HG03342 (cell line): Measurements from ENCODE around the gene TMEM131L.

Experiments
- ATAC-seq: cut with Tn5 transposase; IDR thresholded peaks from one replicate; pipeline ENCODE4 v1.9.1; 2021; ENCODE audit warnings: mild to moderate bottlenecking, moderate library complexity; ENCODE audit not compliant: unreplicated experiment

The TMEM131L gene

GRCh38 chr4:153520801-153521329 is 54.7 kb downstream of the TMEM131L start:
- ATAC-seq: peak; percentile 29

DNA sequence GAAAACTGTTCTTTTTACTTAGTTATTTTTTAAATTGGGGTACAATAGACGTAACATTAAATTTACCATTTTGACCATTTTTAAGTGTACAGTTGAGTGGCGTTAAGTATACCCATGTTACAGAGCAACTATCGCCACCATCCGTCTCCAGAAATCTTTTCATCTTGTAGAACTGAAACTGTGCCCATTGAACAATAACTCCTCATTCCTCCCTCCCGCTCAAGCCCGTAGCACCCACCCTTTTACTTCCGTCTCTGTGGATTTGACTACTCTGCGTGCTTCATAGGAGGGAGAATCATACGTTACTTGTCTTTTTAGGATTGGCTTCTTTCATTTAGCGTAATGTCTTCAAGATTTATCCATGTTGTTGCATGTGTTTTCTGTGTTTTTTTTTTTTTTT is 55.3 kb downstream of the TMEM131L start:
- ATAC-seq: peak; percentile 20

GRCh38 chr4:153521999-153522801 is 56.0 kb downstream of the TMEM131L start:
- ATAC-seq: peak; percentile 26

GRCh38 chr4:153522802-153523094 is 56.6 kb downstream of the TMEM131L start:
- ATAC-seq: peak; percentile 38

DNA sequence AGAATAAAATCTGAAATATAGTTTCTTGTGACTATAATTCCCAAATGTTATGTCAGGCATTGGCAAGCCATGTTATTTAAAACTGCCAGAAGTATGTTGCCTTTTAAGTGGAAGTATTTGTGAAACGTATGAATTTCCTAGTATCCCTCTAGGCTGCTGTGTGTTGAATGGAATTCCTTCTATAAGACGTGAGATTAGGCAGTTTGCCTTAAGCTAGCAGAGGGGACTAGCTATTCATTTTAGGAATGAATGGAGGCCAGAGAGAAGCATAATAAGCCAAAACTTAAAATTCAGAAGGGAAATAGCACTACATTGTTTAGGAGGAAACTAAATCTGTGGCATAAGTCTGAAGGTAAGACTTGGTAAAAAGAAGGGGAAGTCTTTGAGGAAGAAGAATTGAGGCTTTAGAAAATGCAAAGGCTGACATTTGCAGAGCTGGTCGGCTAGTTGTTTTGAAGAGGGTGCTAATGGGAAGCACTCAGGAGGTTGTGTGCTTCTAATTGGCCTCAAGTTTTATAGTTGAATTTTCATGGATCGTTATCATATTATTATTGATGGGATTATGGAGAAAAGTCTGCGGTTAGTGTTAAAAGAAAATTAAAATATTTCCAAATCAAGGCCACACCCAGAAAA is 57.1 kb downstream of the TMEM131L start:
- no peak for ATAC-seq

DNA sequence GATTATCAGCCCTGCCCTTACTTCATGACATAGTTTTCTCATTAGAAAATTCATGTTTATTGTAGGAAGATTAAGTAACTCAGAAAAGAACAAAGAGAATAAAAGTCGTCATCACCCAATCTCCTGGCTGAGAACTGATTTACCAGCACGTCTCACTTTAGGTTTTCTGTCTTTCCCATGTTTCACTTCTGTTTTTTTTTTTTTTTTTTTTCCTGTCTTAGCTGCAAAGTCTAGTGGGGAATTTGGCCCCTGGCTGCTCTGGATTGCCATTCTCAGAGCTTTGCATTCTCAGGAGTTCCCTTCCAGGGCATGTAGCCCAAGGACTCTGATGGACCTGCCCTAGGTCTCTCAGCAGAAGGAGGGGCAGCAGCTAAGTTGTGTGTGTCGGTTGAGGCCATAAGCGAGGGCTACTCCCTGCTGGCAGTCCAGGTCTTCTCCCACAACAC is 57.8 kb downstream of the TMEM131L start:
- no peak for ATAC-seq

DNA sequence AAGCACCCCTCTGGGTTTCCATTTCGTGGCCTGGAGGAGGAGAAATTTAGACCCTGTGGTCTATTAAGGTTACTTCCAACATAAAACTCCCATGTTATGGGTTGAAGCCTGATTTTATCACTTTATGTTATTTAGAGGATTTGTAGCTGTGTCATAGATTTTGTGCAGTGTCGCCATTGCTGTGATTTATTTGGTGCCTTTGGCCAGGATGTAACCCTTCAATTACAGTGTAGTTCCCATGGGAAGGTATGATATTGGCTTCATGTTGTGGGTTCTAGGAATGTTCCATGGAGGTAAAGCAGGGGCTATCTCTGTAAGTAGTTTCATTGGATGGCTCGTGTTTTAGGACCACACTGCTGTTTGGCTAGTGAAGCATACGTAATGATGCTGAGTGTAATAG is 58.5 kb downstream of the TMEM131L start:
- no peak for ATAC-seq

- ATAC-seq: no peak
These were observed 61.5 kb downstream of the TMEM131L start for GRCh38 chr4:153527690-153528089.

DNA sequence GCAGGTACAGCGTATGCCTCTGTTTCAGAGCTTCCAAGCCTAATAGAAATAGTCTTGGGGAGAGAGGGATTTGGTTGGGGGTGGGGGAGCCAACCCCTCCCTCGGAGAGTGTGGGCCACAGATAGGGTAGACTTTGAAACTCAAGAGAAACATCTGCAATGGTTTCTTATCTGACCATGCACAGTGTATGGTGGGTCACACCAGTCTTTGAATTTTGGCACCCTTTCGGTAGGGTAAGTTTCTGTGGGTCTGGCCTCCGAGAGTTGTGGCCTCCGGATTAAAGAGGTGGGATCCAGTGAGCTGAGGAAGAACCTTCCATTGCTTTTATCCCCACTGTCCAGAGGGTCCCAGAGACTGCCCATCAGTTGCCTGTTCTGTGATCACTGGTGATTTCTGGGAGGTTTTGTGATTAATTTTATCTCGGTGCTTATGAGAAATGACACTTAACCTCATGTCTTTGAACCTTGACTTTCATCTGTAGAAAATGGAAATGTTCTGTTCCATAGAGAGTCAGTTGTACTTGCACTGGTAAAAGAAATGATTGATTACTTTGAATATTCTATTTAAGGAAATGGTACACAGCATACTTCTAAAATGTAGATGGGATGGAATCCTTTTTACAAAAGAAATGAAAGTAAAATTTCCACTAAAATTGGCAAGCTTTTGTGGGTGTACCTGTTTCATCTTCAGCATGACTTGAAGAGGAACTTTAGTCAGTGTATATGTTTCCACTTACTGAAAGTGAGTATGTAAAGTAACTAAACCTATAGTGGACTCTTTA is 62.7 kb downstream of the TMEM131L start:
- ATAC-seq: peak; percentile 47

DNA sequence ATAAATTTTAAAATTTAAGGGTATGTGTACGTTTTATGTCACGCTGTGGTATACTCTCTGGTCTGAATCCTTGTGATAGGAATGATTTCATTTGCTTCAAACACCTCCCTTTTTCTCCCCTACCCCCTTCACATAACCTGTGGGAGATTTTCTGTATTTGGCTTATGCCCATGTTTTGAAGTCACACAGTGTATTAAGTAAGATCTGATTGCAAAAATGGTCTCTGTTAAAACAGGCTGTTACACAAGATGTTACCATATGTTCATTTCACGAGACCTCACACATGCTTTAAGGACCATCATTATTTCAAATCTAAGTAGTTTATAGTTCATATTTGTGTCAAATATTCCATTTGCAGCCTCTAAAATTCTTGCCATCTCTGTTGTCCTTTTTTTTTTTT is 63.5 kb downstream of the TMEM131L start:
- ATAC-seq: no peak

DNA sequence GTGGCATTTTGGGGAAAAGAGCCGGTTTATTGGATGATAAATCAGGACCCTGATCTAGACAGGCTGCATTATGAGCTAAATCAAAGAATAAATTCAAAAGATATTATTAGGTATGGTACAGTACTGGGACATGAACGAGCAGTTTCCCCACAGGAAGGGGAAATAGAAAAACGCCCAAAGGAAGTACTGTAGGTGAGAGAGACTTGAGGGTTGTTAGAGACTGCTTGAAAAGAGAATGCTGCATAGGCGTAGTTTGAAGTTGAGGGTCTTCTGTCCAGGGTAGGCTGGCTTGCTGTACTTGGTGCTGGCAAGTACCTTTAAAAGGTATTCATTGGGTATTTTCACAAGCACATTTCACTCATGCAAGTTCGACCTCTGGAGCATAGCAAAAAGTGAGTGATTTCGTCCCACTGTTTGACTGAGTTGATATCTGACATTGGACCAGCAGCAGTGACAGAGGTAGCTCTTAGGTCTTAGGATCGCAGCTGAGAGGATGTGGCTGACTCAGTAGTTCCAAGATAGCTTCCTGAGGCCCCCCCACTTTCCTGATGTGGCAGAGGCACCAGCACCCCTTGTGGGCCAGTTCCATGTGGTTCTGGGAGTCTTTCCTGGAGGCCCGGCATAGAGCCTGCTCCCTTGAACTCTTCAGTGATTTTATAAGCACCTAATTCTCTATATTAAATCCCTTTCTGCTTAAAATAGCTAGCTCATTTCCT is 64.3 kb downstream of the TMEM131L start:
- no peak for ATAC-seq

DNA sequence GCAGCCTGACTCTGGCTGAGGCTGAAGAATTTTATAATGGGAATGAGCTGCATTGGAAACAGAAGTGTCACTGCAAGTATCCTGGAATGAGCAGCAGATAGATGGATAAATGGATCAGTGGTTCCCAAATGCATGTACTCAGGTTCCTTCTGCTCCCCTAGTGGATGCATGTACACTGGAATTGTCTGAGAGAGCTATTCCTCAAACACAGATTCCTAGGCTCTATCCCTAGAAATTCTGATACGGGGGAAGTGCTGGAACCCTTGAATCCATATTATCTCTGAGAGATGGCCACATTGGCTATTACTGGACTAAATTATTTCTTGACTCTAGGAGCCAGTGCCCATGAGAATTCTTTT is 64.8 kb downstream of the TMEM131L start:
- no peak for ATAC-seq

GRCh38 chr4:153531976-153532626 is 65.9 kb downstream of the TMEM131L start:
- ATAC-seq: no peak

- no peak for ATAC-seq
These were observed 66.5 kb downstream of the TMEM131L start for GRCh38 chr4:153532636-153533035.

DNA sequence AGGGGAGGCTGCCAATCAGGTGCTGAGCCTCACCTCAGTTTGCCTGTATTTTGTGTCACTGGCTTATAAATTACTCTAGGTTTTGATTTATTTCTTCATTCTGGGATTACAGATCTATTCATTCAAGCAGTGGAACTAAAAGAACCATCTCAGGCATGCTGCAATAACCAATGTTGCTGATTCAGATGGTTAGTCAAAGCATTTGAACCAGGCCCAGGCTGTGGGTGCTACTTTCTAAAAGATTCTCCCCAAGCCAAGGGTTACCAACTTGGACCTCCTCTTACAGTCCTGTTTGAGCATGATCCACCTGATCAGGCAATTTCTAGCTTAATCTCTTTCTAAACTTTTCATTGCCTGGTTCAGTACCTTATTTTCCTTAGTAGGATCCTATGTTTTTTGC is 67.2 kb downstream of the TMEM131L start:
- ATAC-seq: no peak

GRCh38 chr4:153534792-153535629 is 68.9 kb downstream of the TMEM131L start:
- ATAC-seq: no peak

DNA sequence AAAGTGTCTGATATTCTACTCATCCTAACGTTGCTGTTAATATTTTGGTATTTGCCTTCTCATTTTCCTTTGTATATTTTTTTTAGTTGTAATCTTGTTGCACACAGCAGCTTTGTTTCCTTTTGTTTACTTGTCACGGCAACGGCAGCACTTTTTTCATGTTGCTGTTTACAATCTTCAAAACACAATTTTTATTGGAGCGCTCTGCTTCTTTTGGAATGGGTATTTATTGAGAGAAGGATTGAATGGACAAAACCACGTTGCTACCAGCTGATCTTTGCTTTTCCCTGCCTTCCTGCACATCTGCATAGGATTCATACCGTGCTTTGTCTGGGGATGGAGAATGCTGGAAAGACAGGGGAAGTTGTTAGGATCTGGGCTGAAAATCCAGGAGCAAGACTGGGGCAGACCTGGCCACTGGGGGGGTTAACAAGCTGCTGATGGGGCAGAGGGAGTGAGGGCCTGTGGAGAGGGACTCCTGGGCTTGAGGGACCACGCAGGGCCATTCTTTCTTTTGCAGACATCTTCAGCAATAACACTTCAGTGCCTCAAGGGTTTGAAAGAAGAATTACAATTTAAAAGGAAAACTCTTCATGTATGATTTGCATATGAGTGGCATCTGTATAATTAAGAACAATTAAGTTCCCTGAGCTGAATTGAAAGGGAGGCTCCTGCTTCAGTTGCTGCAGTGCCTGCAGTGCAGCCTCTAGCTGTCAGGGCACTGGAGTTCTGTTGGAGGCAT is 69.8 kb downstream of the TMEM131L start:
- ATAC-seq: no peak

DNA sequence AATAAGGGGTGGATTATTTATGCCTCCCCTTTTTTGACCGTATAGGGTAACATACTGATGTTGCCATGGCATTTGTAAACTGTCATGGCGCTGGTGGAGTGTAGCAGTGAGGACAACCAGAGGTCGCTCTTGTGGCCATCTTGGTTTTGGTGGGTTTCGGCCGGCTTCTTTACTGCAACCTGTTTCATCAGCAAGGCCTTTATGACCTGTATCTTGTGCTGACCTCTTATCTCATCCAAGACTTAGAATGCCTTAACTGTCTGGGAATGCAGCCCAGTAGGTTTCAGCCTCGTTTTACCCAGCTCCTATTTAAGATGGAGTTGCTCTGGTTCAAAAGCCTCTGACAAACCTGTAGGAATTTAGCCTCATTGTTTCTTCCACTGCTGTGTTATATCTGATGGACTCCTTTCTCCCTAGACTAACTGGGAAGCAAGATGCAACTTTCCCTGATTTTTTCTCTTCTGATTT is 71.4 kb downstream of the TMEM131L start:
- ATAC-seq: no peak
